GM19351 (cell line): Measurements from ENCODE around the gene UGT3A1.

Experiments used
- ATAC-seq: cut with Tn5 transposase; IDR thresholded peaks from one replicate; pipeline ENCODE4 v1.9.1; 2021; ENCODE audit warnings: mild to moderate bottlenecking, moderate library complexity; ENCODE audit not compliant: unreplicated experiment

UGT3A1 gene

GRCh38 chr5:35920890-35921289 is 70.3 kb downstream of the UGT3A1 start:
- no peak for ATAC-seq

- no peak for ATAC-seq
Measured at GRCh38 chr5:35919191-35919590, 72.0 kb downstream of the UGT3A1 start.

GRCh38 chr5:35908814-35909213 is 82.4 kb downstream of the UGT3A1 start:
- no peak for ATAC-seq

DNA sequence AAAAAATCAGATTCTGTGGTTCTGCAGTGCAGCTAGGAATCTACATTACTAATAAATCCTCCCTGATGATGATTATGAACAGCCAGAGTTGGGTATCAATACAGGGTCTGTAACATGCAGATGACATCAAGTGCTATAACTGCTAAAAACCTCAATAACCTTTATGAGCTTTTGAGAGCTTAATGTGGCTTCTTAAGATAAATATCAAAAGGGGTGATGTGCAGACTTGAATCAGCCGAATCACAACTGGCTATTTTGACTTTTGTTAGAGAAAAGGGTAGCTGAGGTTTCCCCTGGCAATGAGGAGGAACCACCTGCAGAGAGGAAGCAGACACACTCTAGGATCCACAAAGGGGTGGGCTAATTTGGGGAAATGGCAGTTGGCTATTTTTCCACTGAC is 83.0 kb downstream of the UGT3A1 start:
- no peak for ATAC-seq

- ATAC-seq, result peak; percentile 69
Measured at GRCh38 chr5:35904443-35905132, 86.6 kb downstream of the UGT3A1 start.

DNA sequence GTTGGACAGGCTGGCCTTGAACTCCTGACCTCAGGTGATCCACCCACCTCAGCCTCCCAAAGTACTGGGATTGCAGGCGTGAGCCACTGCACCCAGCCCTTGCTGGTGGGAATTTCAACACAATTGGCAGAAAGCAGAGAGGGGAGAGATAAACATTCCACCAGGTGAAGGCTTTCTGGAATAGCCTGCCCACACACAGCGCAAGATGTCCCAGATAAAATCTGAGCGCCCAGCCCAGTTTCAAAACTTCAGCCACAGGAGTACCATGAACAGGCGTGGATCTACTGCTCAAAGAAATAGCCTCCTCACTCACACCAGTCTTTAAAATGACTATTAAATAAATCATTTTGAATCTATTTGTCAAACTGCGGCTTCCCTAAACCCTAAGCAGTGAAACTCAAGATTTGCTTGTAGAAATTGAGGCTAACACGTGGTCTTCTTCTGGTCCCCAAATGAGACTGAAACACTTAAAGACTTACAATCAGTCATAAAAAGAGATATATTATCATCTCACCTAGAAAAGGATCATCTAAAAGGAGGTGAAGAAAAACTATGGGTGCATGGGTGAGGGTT is 87.5 kb downstream of the UGT3A1 start:
- ATAC-seq, result no peak

- ATAC-seq, result peak; percentile 58
Measured at GRCh38 chr5:35902046-35902672, 89.0 kb downstream of the UGT3A1 start.
